ENCODE results near the gene PIK3CB.
"Not testable (repeated sequence)": the region's sequence is repeated elsewhere in the genome, so short reads cannot be mapped to it uniquely, and the experiment has no call there.

Gene PIK3CB

DNA sequence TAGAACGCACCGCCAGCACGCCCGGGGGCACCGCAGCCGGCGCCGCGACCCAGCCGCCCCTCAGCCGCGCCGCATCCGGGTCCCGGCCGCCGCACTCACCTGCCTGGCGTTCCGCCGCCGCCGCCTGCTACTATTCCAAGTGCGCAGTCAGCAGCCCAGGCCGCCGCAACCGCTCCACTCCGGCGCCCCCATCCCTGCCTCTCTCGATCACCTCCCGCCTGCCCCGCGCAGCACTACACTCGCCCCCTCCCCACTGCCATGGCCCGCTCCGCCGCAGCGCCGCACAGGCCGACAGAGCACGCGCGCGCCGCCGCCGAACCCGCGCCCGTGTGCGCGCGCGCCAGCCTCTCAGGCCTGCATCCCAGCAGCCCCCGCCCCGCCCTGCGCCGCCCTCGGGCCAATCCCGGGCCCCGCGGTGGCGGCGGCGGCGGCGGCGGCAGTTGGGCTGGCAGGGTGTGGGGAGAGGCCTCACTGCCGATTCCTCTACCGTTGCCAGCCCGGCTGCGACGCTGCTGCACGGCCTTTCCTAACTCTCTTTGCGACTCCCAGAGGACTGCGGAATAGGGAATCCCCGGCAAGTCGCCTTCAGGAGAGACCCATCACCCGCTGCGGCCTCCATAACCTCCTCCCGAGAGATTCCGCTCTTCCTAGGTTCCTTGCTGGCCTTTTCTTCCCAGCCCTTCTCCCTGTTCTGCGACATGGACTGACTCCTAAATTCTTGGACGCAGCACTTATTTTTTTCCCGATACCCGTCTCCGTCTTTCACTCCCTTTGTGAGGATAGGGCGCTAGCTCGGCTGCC, at the start of gene PIK3CB:
Gene PIK3CB, minus strand, starts transcription at position 333 of the 801 bp plus-strand sequence. CDS start 75,585 bp downstream, outside the sequence.
- DNase-seq = peak; percentile 82 to 84

GRCh38 chr3:138881233-138881632, 46.5 kb upstream of the PIK3CB start:
- DNase-seq = no peak

DNA sequence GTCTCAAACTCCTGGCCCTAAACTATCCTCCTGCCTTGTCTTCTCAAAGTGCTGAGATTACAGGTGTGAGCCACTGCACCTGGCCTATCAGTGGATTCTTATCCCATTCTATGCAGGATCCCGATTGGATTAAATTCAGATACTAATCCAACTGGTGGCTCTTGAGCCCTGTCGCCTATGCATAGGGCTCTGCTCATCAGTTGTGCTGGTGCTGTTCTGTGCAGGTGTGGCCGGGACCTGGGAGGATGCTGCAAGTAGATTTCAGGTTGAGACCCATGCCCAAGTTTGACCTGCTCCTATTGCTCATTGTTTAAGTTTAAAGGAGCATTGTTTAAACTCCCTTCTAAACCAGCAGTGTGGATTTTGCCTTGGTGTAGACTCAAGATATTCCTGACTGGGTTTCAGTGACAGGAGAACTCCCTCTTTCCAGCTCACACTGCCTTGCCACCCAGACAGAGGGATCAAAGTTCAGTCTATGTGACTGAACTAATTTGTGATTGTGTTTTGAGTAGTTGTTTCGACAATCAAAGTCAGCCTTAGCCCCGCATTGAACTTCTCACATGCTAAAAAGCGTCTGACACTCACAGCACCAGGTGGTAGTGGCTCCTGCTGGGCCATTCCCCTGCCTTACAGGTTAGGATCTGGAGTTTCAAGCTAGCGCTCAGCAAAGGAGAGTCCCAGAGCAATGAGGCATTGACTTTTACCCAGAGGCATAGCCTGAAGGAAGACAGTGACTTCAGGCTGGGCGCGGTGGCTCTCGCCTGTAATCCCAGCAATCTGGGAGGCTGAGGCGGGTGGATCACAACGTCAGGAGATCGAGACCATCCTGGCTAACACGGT, 45.0 kb upstream of the PIK3CB start:
- no peak for DNase-seq

DNA sequence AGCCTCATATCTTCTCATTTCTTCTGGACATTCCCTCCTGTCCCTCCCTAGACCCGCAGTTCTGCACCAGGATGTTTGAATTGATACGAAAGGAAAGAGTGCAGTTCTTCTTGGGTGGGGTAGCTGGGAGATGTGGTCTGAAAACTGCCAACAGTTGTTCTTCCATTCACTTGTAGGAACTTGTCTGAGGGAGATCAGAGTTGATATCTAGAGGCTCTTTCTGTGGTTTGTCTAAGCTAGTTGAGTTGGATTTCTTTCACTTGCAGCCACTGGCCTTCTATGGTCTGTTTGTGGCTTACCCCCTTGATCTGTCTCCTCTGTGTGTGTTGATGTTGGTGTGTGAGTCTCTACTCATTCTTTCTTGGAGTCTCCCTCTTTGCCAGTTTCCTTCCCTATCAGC, 42.5 kb upstream of the PIK3CB start:
- DNase-seq = no peak

DNA sequence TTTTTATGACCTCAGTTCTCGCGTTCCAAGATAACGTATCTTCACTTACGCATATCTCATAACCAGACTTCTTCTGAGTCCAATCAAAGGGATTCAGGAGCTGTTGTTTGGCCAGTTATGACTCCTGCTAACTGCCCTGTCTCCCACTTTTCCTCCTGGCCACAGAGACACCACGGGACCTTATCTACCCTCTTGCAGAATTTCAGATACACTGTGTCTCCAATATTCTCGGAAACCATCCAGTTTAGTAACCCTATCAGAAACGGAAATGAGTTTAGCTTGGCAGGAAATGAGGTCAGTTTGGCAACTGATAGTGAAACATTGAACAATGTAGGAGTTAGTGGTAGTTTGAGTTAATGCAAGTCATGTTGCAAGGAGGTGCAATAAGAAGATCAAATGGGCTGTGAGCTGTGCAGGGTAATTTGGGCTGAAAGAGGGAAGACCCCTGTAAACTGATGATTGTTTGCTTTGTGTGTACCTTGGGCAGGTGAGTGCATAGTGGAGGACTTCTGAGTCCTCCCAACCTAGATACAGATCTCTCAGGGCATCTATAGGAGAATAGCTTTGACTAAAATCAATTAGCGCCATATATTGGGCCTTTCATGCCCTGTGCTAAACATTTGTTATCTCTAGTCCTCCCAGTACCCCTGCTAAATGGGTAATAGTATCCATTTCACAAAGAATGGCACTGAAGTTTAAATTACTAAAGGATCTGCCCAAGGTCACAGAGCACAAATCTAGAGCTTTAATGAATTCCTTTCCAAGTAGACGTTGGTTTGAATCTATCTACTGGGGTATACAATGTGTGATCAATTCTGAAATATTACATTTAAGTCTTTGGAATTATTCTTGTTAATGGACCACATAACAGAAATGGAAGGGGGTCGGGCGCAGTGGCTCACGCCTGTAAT, 41.3 kb upstream of the PIK3CB start:
- no peak for DNase-seq

GRCh38 chr3:138875096-138875753, 40.5 kb upstream of the PIK3CB start:
- no peak for DNase-seq

DNA sequence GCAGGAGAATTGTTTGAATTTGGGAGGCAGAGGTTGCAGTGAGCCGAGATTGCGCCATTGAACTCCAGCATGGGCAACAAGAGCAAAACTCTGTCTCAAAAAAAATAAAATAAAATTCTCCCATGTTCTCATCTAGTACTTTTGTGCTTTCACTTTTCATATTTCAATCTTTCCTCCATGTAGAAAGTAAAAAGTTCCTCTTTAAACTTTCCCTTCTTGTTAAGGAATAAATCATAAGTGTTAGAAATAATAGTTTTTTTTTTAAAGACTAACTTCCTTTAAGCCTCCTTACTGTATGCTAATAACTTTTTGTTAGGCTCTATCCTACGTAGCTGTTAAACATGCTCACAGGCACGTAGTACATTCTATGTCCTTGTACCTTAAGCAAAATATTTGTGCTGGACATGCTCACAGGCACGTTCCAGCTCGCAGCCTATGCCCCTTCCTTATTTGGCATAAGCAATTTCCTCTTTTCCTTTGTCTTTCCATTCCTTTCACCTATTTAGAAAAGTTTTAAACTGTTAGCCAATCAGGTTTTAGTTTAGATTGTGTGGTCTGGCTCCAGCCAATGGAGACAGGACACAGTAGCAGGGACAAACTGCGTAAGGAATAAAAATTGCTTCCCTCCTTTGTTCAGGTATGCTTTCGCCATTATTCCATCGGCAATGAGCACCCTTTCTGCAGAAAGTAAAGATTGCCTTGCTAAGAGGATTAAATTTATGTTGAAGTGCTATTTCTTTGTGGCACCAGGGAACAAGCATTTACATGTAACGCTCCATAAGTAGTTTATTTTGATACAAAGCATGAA, 38.9 kb upstream of the PIK3CB start:
- no peak for DNase-seq

- no peak for DNase-seq
Observed at GRCh38 chr3:138872632-138873031, 37.9 kb upstream of the PIK3CB start.

DNA sequence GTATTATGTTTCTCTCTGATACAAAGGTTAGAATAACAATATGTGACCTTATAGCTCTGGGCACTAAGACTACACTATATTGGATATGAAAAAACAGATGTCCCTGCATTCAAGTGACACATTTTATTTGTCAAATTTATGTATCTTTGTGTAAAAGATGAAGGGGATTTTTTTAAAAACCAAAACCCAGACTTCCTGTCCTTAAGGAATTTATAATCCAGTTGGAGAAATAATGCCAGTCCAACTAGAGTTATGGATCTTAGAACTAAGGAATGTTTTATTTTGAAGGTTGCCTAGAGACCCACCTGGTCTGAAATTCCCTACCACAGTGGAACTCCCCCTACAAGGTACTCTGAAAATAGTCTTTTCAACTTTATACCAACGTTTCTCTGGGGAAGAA, 33.3 kb upstream of the PIK3CB start:
- DNase-seq = no peak

DNA sequence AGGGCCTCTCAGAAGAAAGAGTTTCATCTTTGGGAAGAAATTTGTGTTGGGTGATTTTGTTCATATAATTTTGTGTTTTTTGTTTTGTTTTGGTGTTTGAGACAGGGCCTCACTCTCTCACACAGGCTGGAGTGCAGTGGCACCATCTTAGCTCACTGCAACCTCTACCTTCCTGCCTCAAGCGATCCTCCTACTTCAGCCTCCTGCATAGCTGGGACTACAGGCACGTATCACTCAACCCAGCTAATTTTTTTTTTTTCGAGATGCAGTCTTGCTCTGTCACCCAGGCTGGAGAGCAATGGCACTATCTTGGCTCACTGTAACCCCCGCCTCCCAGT, 29.0 kb upstream of the PIK3CB start:
- DNase-seq = no peak

GRCh38 chr3:138862924-138863775, 28.4 kb upstream of the PIK3CB start:
- DNase-seq = no peak

DNA sequence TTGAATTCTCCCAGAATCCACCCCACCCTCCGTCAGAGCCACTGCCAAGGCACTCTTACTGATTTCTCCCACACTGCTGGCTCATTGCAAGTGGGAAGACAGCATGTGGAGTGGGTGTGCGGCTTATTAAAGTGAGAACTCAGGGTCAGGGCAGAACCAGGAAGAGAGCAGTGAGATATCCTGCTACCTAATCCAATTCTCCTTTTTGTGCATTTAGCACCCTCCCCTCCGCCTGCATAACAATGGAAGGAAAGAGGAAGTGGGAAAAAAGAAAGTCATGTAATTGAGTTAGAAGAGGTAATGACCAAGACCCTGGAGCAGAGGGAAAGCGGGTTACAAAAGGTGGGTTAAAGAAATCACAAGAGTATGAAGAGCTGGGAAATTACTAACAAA, 27.8 kb upstream of the PIK3CB start:
- no peak for DNase-seq

DNA sequence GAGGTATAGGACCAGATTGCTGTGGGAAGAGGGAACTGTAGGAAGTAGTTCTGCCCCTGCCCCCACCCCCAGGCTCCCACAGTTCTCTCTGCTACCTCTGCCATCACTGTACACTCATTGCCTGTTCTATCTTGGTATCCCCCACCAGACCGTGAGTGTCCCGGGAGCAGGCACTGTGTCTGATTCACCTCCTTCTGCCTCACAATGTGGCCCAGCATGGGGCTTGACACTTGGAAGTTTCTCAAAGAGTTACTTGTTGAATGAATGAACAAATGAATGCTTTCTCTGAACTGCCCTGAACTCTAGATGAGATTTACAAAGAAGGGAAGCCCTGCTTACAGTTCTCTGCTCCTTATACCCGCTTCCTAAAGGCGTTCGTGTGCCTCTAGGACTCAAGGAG, 27.1 kb upstream of the PIK3CB start:
- DNase-seq = no peak

- no peak for DNase-seq
Observed at GRCh38 chr3:138856799-138857198, 22.1 kb upstream of the PIK3CB start.

GRCh38 chr3:138854940-138855339, 20.2 kb upstream of the PIK3CB start:
- DNase-seq = no peak

DNA sequence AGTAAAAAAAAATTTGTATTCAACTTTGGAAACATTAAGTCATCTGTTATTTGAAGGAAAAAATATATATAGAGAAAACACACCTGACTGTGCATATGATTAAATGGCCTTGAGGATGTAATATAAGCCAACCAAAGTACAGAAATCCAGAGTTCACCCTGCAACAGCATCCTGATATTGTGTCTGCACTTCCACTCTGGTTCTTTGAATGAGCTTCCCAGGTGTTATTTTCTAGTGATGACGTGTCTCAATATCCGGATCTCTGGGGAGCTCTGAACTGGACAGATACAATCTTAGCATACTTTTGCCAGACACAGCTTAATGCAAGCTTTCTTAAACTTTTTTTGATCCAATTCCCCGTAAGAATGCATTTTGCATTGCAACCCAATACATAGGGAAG, 19.5 kb upstream of the PIK3CB start:
- no peak for DNase-seq

GRCh38 chr3:138850151-138850550, 15.4 kb upstream of the PIK3CB start:
- no peak for DNase-seq

DNA sequence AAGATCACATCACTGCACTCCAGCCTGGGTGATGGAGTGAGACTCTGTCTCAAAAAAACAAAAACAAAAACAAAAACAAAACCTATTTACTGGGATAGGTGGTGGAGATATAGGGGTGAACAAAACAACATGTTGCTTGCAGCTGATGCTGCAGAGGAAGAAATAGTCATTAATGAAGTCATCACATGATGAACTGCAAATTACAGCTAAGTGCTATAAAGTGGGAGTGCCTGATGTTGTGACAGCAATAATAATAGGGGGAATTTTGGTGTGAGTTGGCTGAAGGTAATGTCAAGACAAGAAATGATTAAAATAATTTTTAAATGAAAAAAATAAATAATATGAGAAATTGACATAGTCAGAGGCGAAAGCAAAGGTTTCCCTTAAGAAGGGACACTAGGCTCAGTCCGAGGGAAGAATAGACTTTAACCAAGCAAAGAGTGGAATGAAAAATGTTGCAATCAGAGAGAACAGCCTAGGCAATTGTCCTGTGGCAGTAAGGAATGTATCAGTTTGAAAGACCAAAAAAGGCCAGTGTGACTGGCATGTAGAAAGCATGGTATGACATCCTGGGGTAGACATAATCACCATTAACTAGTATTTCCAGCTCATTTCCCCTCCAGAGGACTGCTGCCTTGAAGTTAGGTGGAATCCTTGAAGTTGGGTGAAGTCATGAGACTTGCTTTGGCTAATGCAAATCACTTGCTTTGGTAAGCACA, 14.7 kb upstream of the PIK3CB start:
- DNase-seq = no peak

GRCh38 chr3:138848696-138849095, 14.0 kb upstream of the PIK3CB start:
- DNase-seq = no peak

DNA sequence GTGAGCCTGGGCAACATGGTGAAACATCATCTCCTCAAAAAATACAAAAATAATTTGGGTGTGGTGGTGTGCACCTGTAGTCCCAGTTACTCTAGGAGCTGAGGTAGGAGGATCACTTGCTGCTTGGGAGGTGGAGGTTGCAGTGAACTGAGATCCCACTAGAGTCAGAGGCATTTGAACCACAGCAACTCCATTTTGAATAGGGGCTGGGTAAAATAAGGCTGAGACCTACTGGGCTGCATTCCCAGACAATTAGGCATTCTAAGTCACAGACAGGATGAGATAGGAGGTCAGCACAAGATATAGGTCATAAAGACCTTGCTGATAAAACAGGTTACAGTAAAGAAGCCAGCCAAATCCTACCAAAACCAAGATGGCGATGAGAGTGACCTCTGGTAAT, 12.1 kb upstream of the PIK3CB start:
- DNase-seq = not testable (repeated sequence)
